ENCODE data around the gene KRTAP6-3. TPM values are rescaled to one million over a fixed set of nuclear protein-coding genes. Genes with fewer than 3 reads are reported as not detected.

Gene KRTAP6-3
- total and polyA plus RNA-seq, 7 experiments from 2014 or later = not detected

DNA sequence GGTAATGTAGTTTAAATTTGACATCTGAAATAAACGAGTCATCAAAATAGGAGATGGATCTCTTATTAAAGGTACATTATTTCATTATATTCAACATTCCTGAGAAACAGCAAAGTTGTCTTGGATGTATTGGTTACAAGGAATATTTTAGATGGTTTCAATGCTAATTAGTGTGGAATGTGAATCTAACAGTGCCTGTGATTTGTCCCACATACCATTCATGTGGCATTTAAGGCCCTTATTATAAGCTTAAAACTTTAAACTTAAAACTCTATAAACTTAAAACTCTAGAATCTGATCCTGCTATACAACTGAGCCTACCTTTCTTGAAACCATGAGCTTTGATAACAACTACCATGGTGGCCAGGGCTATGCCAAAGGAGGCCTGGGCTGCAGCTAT lies 8.5 kb downstream of the KRTAP6-3 start, which contains the start of gene KRTAP22-1:
Gene KRTAP22-1 (plus strand): TSS at position 301 of the 400 bp plus-strand sequence.
- H3K4me3 ChIP-seq (ENCODE audit: low read length) = no peak within 1 kb of the TSS
- CTCF ChIA-PET = no interaction called here
- H3K36me3 ChIP-seq (ENCODE audit: control insufficient read depth in 2 of 3, insufficient read depth in 3 of 3, low read length in 3 of 3) = no peaks in the 10 kb centered on the region
- ATAC-seq = no peak
- no peaks in the 10 kb centered on the region for H3K4me1 Mint-ChIP-seq
- no peak within 1 kb of the TSS for H3K27ac ChIP-seq (ENCODE audit: low read depth, low read length)
- H3K27ac Mint-ChIP-seq = no peak within 1 kb of the TSS
- no peaks in the 10 kb centered on the region for H3K9me3 ChIP-seq (ENCODE audit: control insufficient read depth in 2 of 3, low read length in 3 of 3)
- no peaks in the 10 kb centered on the region for H3K27me3 ChIP-seq (ENCODE audit: control insufficient read depth in 2 of 2, insufficient read depth in 2 of 2, low read length in 2 of 2)
- H3K27me3 Mint-ChIP-seq = peaks cover 0 to 14% (median 0%) of the 10 kb centered on the region in 5 donors
- no peak for DNase-seq
- intact Hi-C loops (cut with micrococcal nuclease) = no loop called here
- POLR2A ChIA-PET = no interaction called here
- no peaks in the 10 kb centered on the region for H3K36me3 Mint-ChIP-seq
- no peak within 1 kb of the TSS for H3K4me3 Mint-ChIP-seq
- H3K4me1 ChIP-seq (ENCODE audit: control insufficient read depth in 2 of 2, insufficient read depth in 2 of 2, low read length in 2 of 2) = no peaks in the 10 kb centered on the region
- H3K9me3 Mint-ChIP-seq = peaks cover 0 to 17% (median 4%) of the 10 kb centered on the region in 11 donors

DNA sequence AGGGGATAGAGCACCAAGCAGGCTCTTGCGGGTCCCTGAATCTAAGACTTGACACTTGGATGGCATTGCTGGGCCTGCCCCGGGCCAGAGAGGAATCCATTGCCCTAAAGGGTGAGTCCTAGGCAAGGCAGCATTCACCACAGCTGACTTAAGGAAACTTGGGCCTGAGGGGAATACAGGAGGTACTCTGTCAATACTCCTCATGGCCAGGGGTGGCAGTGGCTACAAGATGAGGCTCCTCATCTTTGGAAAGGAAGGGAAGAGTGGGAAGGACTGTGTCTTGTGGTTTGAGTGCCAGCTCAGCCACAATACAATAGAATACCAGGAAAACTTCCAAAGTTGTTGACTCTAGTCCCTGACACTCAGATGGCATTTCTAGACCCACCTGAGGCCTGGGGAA lies 13.7 kb downstream of the KRTAP6-3 start:
- Mint-ChIP-seq H3K4me1 (no peaks in the 10 kb centered on the region), H3K27me3 (peaks cover 0 to 7% (median 0%) of the 10 kb centered on the region in 5 donors), H3K27ac (no peak overlapping the region), H3K4me3 (no peak overlapping the region), H3K36me3 (no peaks in the 10 kb centered on the region), H3K9me3 (peaks cover 0 to 15% (median 6%) of the 10 kb centered on the region in 11 donors)
- POLR2A ChIA-PET = no interaction called here
- Histone ChIP-seq H3K27me3 (ENCODE audit: control insufficient read depth in 2 of 2, insufficient read depth in 2 of 2, low read length in 2 of 2) (no peaks in the 10 kb centered on the region), H3K4me1 (ENCODE audit: control insufficient read depth in 2 of 2, insufficient read depth in 2 of 2, low read length in 2 of 2) (no peaks in the 10 kb centered on the region), H3K4me3 (ENCODE audit: low read length) (no peak overlapping the region), H3K27ac (ENCODE audit: low read depth, low read length) (no peak overlapping the region), H3K36me3 (ENCODE audit: control insufficient read depth in 2 of 3, insufficient read depth in 3 of 3, low read length in 3 of 3) (no peaks in the 10 kb centered on the region), H3K9me3 (ENCODE audit: control insufficient read depth in 2 of 3, low read length in 3 of 3) (no peaks in the 10 kb centered on the region)
- ATAC-seq (no peak), DNase-seq (no peak)
- CTCF ChIA-PET = no interaction called here
- intact Hi-C loops (cut with micrococcal nuclease) = no loop called here

DNA sequence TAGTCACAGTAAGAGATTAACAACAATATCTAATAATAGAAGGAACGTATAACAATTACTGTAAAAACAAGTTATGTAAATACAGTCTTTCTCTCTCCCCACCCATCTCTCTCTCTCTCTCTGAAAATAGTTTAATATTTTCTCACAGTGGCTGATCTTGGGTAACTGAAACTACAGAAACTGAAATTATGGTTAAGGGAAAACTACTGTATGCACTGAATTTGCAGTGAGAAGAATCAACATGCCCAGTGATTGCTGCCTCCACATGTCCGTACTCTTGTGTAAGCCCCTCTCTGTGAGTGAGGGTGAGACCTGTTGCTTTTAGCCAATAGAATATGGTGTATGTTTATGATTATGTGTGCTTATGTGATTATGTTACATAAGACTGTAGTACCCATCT lies 19.9 kb downstream of the KRTAP6-3 start:
- CTCF ChIA-PET = no interaction called here
- H3K4me3 ChIP-seq (ENCODE audit: low read length) = no peak overlapping the region
- H3K27ac ChIP-seq (ENCODE audit: low read depth, low read length) = no peak overlapping the region
- ATAC-seq (no peak), DNase-seq (no peak)
- H3K4me1 Mint-ChIP-seq = no peaks in the 10 kb centered on the region
- POLR2A ChIA-PET = no interaction called here
- intact Hi-C loops (cut with micrococcal nuclease) = no loop called here
- H3K9me3 Mint-ChIP-seq = peaks cover 0 to 9% (median 1%) of the 10 kb centered on the region in 11 donors
- no peaks in the 10 kb centered on the region for H3K36me3 Mint-ChIP-seq
- peaks cover 0 to 4% (median 0%) of the 10 kb centered on the region in 5 donors for H3K27me3 Mint-ChIP-seq
- H3K36me3 ChIP-seq (ENCODE audit: control insufficient read depth in 2 of 3, insufficient read depth in 3 of 3, low read length in 3 of 3) = no peaks in the 10 kb centered on the region
- H3K9me3 ChIP-seq (ENCODE audit: control insufficient read depth in 2 of 3, low read length in 3 of 3) = no peaks in the 10 kb centered on the region
- no peaks in the 10 kb centered on the region for H3K4me1 ChIP-seq (ENCODE audit: control insufficient read depth in 2 of 2, insufficient read depth in 2 of 2, low read length in 2 of 2)
- no peak overlapping the region for H3K4me3 Mint-ChIP-seq
- H3K27ac Mint-ChIP-seq = no peak overlapping the region
- no peaks in the 10 kb centered on the region for H3K27me3 ChIP-seq (ENCODE audit: control insufficient read depth in 2 of 2, insufficient read depth in 2 of 2, low read length in 2 of 2)

DNA sequence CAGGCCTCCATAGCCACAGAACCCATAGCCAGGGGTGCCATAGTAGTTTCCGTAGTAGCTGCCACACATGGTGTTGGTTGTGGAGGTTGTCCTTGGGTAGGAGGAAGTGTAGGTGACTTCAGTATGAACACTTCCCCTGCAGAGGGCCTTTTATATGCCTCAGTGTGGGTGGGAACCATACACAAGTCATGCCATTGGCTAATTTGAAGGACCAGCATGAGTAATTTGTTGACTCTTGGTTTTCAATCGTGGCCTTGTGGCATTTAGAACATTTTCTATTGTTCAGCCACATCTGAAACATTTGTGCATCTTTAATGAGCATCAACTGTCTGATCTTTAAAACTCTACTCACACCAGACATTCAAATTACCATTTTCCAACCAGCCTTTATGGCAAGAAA lies 21.6 kb downstream of the KRTAP6-3 start, which contains the start of gene KRTAP6-1:
Gene KRTAP6-1 (minus strand): TSS at position 95 of the 400 bp plus-strand sequence. CDS start 26 bp downstream, at position 69.
- no peaks in the 10 kb centered on the region for H3K36me3 Mint-ChIP-seq
- H3K4me1 Mint-ChIP-seq = no peaks in the 10 kb centered on the region
- DNase-seq (no peak), ATAC-seq (no peak)
- Histone ChIP-seq H3K4me3 (ENCODE audit: low read length) (no peak within 1 kb of the TSS), H3K27ac (ENCODE audit: low read depth, low read length) (no peak within 1 kb of the TSS), H3K9me3 (ENCODE audit: control insufficient read depth in 2 of 3, low read length in 3 of 3) (no peaks in the 10 kb centered on the region), H3K36me3 (ENCODE audit: control insufficient read depth in 2 of 3, insufficient read depth in 3 of 3, low read length in 3 of 3) (no peaks in the 10 kb centered on the region), H3K27me3 (ENCODE audit: control insufficient read depth in 2 of 2, insufficient read depth in 2 of 2, low read length in 2 of 2) (no peaks in the 10 kb centered on the region), H3K4me1 (ENCODE audit: control insufficient read depth in 2 of 2, insufficient read depth in 2 of 2, low read length in 2 of 2) (no peaks in the 10 kb centered on the region)
- H3K9me3 Mint-ChIP-seq = peaks cover 0 to 4% (median 1%) of the 10 kb centered on the region in 11 donors
- ChIA-PET CTCF (no interaction called here), POLR2A (no interaction called here)
- H3K27ac Mint-ChIP-seq = no peak within 1 kb of the TSS
- H3K4me3 Mint-ChIP-seq = no peak within 1 kb of the TSS
- H3K27me3 Mint-ChIP-seq = no peaks in the 10 kb centered on the region
- intact Hi-C loops (cut with micrococcal nuclease) = no loop called here

DNA sequence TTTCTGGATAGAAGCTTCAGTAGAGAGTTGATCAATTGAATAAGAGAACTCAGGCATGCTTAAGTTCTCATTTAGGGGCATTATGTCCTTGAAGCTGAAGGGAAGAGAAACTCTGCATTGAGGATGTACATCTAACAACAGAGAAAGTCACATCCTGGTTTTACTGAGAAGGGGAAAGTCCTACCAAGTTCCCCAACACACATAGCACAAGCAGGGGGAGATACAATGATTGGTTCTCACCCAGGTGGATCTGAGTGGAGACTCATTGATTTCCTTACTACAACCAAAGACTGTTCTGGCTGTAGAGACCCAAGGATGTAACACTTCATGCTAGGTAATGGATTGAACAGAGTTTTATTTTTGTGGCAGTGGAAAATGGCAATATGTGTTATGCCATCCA lies 23.0 kb downstream of the KRTAP6-3 start:
- Mint-ChIP-seq H3K27ac (no peak overlapping the region), H3K27me3 (no peaks in the 10 kb centered on the region), H3K4me1 (no peaks in the 10 kb centered on the region), H3K36me3 (no peaks in the 10 kb centered on the region), H3K4me3 (no peak overlapping the region), H3K9me3 (peaks cover 0 to 4% (median 1%) of the 10 kb centered on the region in 11 donors)
- no peaks in the 10 kb centered on the region for H3K4me1 ChIP-seq (ENCODE audit: control insufficient read depth in 2 of 2, insufficient read depth in 2 of 2, low read length in 2 of 2)
- ATAC-seq = no peak
- DNase-seq = no peak
- no peaks in the 10 kb centered on the region for H3K9me3 ChIP-seq (ENCODE audit: control insufficient read depth in 2 of 3, low read length in 3 of 3)
- H3K36me3 ChIP-seq (ENCODE audit: control insufficient read depth in 2 of 3, insufficient read depth in 3 of 3, low read length in 3 of 3) = no peaks in the 10 kb centered on the region
- H3K27ac ChIP-seq (ENCODE audit: low read depth, low read length) = no peak overlapping the region
- ChIA-PET CTCF (no interaction called here), POLR2A (no interaction called here)
- intact Hi-C loops (cut with micrococcal nuclease) = no loop called here
- H3K4me3 ChIP-seq (ENCODE audit: low read length) = no peak overlapping the region
- H3K27me3 ChIP-seq (ENCODE audit: control insufficient read depth in 2 of 2, insufficient read depth in 2 of 2, low read length in 2 of 2) = no peaks in the 10 kb centered on the region

DNA sequence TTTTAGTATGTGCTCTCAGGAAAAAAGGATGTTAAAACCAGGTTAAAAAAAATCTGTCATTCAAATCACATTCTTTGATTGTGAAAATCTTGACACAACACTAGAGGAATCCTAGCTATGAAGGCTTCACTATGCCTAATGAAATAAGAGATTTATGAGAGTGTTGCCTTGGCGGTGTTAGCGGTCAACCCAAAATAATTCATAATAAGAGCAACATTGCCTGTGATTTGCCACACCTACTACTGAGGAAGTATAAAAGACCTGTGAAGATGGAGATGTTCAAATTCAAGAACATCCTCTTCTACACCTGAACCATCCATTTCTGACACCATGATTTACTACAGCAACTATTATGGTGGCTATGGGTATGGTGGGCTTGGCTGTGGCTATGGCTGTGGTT lies 23.9 kb downstream of the KRTAP6-3 start, which contains the start of gene KRTAP20-1:
Gene KRTAP20-1 (plus strand): TSS at position 301 of the 400 bp plus-strand sequence. CDS start 30 bp downstream, at position 331.
- POLR2A ChIA-PET = no interaction called here
- H3K4me3 Mint-ChIP-seq = no peak within 1 kb of the TSS
- H3K27me3 Mint-ChIP-seq = no peaks in the 10 kb centered on the region
- peaks cover 0 to 3% (median 0%) of the 10 kb centered on the region in 11 donors for H3K9me3 Mint-ChIP-seq
- H3K27ac ChIP-seq (ENCODE audit: low read depth, low read length) = no peak within 1 kb of the TSS
- no peak within 1 kb of the TSS for H3K27ac Mint-ChIP-seq
- H3K4me3 ChIP-seq (ENCODE audit: low read length) = no peak within 1 kb of the TSS
- H3K27me3 ChIP-seq (ENCODE audit: control insufficient read depth in 2 of 2, insufficient read depth in 2 of 2, low read length in 2 of 2) = no peaks in the 10 kb centered on the region
- H3K9me3 ChIP-seq (ENCODE audit: control insufficient read depth in 2 of 3, low read length in 3 of 3) = no peaks in the 10 kb centered on the region
- DNase-seq (no peak), ATAC-seq (no peak)
- H3K4me1 ChIP-seq (ENCODE audit: control insufficient read depth in 2 of 2, insufficient read depth in 2 of 2, low read length in 2 of 2) = no peaks in the 10 kb centered on the region
- intact Hi-C loops (cut with micrococcal nuclease) = no loop called here
- no peaks in the 10 kb centered on the region for H3K36me3 ChIP-seq (ENCODE audit: control insufficient read depth in 2 of 3, insufficient read depth in 3 of 3, low read length in 3 of 3)
- H3K36me3 Mint-ChIP-seq = no peaks in the 10 kb centered on the region
- CTCF ChIA-PET = no interaction called here
- no peaks in the 10 kb centered on the region for H3K4me1 Mint-ChIP-seq

DNA sequence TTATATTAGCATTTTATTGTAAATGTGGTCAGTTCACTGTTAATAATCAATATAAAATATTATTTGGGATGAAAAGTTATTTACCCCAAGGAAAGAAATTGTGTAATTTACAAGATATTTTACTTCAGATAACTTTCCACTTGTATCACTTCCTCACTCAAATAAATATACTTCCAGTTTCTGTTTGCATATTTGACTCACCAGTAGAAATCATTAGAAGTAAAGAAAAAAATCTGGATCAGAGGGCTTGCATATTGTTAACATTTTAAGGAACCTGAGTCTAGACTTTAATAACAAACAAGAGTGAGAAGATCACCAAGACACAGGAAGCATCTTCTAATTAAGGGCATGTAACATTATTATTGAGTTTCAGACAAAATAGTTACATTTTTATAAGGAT lies 27.8 kb downstream of the KRTAP6-3 start:
- H3K4me1 Mint-ChIP-seq = no peaks in the 10 kb centered on the region

More for the DNA sequence above, 27.8 kb downstream of the KRTAP6-3 start:
- H3K36me3 ChIP-seq (ENCODE audit: control insufficient read depth in 2 of 3, insufficient read depth in 3 of 3, low read length in 3 of 3) = no peaks in the 10 kb centered on the region
- ChIA-PET POLR2A (no interaction called here), CTCF (no interaction called here)
- no peaks in the 10 kb centered on the region for H3K36me3 Mint-ChIP-seq
- H3K9me3 Mint-ChIP-seq = peaks cover 0 to 6% (median 0%) of the 10 kb centered on the region in 11 donors
- no peak overlapping the region for H3K4me3 Mint-ChIP-seq
- H3K9me3 ChIP-seq (ENCODE audit: control insufficient read depth in 2 of 3, low read length in 3 of 3) = no peaks in the 10 kb centered on the region
- no peak overlapping the region for H3K4me3 ChIP-seq (ENCODE audit: low read length)
- no peak overlapping the region for H3K27ac ChIP-seq (ENCODE audit: low read depth, low read length)
- intact Hi-C loops (cut with micrococcal nuclease) = no loop called here
- H3K4me1 ChIP-seq (ENCODE audit: control insufficient read depth in 2 of 2, insufficient read depth in 2 of 2, low read length in 2 of 2) = no peaks in the 10 kb centered on the region
- H3K27ac Mint-ChIP-seq = no peak overlapping the region
- ATAC-seq (no peak), DNase-seq (no peak)
- no peaks in the 10 kb centered on the region for H3K27me3 Mint-ChIP-seq
- no peaks in the 10 kb centered on the region for H3K27me3 ChIP-seq (ENCODE audit: control insufficient read depth in 2 of 2, insufficient read depth in 2 of 2, low read length in 2 of 2)
